GM12892 (cell line): ENCODE measurements around the gene HNRNPL.
"Not testable (repeated sequence)": the region's sequence is repeated elsewhere in the genome, so short reads cannot be mapped to it uniquely, and the experiment has no call there.

Source experiments
- DNase-seq: peaks from one replicate; pipeline ENCODE4 v3.0.0; 2011; ENCODE audit not compliant: insufficient read length
- FAIRE-seq: peaks from 2 replicates; lab custom pipeline; 2011; peaks lifted over from hg19 to GRCh38; lab: Jason Lieb, UNC
- POLR2A ChIP-seq: IDR thresholded peaks from 2 replicates; pipeline ENCODE4 v1.6.1; 2011; ENCODE audit warnings: low read depth, low read length, control low read depth
- POLR2AphosphoS5 ChIP-seq: IDR thresholded peaks from 2 replicates; pipeline ENCODE4 v1.6.1; 2011; ENCODE audit warnings: low read depth, low read length, control low read depth
- TAF1 ChIP-seq: IDR thresholded peaks from 2 replicates; pipeline ENCODE4 v1.6.1; 2011; ENCODE audit warnings: low read depth, mild to moderate bottlenecking, control low read depth, low read length, borderline replicate concordance

HNRNPL gene

GRCh38 chr19:38813323-38813722 is 36.5 kb downstream of the HNRNPL start:
- no peak for DNase-seq
- no peak for TF ChIP-seq POLR2A
- no peak for TF ChIP-seq TAF1
- TF ChIP-seq POLR2AphosphoS5 = no peak
- FAIRE-seq = no peak

- TF ChIP-seq POLR2AphosphoS5 (no peak), TAF1 (no peak), POLR2A (no peak)
- no peak for FAIRE-seq
- DNase-seq = no peak
Observed at GRCh38 chr19:38812841-38813320, 36.9 kb downstream of the HNRNPL start, which contains the start of gene LGALS4. Gene LGALS4 (minus strand): TSS chr19:38812945. CDS start chr19:38812886, 59 bp downstream.

GRCh38 chr19:38812009-38812840 is 37.6 kb downstream of the HNRNPL start:
- TF ChIP-seq TAF1 = no peak
- TF ChIP-seq POLR2AphosphoS5 = no peak
- TF ChIP-seq POLR2A = no peak
- DNase-seq (no peak), FAIRE-seq (no peak)

- no peak for DNase-seq
- TF ChIP-seq TAF1 (no peak), POLR2A (no peak), POLR2AphosphoS5 (no peak)
- FAIRE-seq = no peak
Observed at GRCh38 chr19:38809592-38810252, 40.1 kb downstream of the HNRNPL start.

GRCh38 chr19:38808741-38809140 is 41.0 kb downstream of the HNRNPL start:
- FAIRE-seq = no peak
- no peak for DNase-seq
- TF ChIP-seq TAF1 (no peak), POLR2A (no peak), POLR2AphosphoS5 (no peak)

GRCh38 chr19:38807374-38808098 is 42.2 kb downstream of the HNRNPL start:
- not testable (repeated sequence) for FAIRE-seq, DNase-seq

- FAIRE-seq (no peak), DNase-seq (no peak)
- TF ChIP-seq POLR2A = no peak
- TF ChIP-seq POLR2AphosphoS5 = no peak
- TF ChIP-seq TAF1 = no peak
Observed at GRCh38 chr19:38806371-38806770, 43.4 kb downstream of the HNRNPL start.

- no peak for DNase-seq
- TF ChIP-seq POLR2A (no peak), POLR2AphosphoS5 (no peak), TAF1 (no peak)
- FAIRE-seq = no peak
Observed at GRCh38 chr19:38805180-38805579, 44.6 kb downstream of the HNRNPL start.

DNA sequence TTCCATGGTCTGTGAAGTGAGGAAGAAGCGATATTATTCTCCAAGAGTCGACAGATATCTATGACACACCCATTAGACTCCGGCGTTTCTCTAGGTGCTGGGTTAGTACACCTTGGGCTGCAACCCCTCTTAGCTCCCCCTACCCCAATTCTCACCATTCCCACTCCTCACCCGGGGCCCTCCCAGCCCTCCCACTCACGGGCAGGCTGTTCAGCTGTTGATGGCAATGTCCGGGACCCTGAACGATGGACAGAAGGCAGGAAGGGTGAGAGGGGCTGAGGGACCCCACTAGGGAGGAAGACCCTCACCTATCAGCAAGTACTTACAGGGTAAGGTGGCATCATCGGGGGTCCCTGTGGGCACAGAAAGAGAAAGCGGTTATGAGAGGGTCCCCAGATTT is 46.2 kb downstream of the HNRNPL start:
- FAIRE-seq (no peak), DNase-seq (no peak)
- TF ChIP-seq TAF1 (no peak), POLR2A (no peak), POLR2AphosphoS5 (no peak)

DNA sequence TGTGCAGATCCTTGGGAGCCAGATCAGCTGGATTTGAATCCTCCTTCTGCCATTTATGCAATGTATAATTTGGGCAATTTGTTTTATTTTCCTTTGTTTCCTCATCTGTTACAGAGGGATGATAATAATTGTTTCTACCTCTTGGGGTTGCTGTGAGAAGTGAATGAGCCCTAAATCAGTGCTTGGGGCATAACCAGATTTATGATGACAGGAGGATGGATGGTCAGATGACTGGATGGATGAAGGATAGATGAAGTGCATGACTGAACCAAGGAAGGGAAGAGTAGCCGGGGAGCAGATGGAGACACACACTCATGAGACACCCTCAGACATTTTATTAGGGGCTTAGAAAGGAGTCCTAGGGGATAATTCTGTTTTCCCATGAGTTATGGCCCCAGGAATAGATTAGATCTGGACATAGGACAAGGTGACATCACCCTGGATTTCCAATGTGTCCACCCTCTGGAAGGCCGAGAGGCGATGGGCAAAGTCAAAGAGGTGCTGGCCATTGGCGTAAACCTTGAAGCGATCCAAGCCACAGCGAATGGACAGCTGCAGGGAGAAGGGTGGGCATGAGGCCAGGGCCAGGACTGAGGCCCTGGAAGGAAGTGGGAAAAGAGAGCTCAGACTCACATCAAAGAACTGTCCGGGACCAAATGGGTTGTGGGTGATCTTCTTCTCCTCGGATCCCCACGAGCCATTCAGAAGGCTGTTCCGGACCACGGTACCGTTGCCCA is 48.3 kb downstream of the HNRNPL start:
- FAIRE-seq (no peak), DNase-seq (no peak)
- no peak for TF ChIP-seq TAF1
- TF ChIP-seq POLR2AphosphoS5 = no peak
- TF ChIP-seq POLR2A = no peak
